Natural killer cell (primary cell): ENCODE results near the gene RNF151. TPM values are rescaled to one million over a fixed set of nuclear protein-coding genes. Genes with fewer than 3 reads are reported as not detected.
"Not testable (repeated sequence)": the region's sequence is repeated elsewhere in the genome, so short reads cannot be mapped to it uniquely, and the experiment has no call there.

Experiments
- ATAC-seq, 3 donors: fragments of 150-1000 bp in 2 of 3; fragments of 200-7000 bp in 1 of 3; cut with Tn5 transposase; 1 replicate in 1 of 3; 2 replicates in 2 of 3; pipeline ENCODE4 v1.10.0; 2021; ENCODE audit warnings: mild to moderate bottlenecking in 2 of 3, moderate library complexity in 2 of 3
- DNase-seq, 2 donors: peaks; one replicate each; pipeline versions ENCODE4 v3.0.0 to v3.0.0-alpha.2; 2013 to 2021; ENCODE audit warnings: mixed read lengths in 1 of 2
- H3K27ac ChIP-seq: one replicate; pipeline ENCODE4 v1.5.1; 2013; ENCODE audit warnings: mild to moderate bottlenecking, low read length
- H3K27me3 ChIP-seq: one replicate; pipeline ENCODE4 v1.6.1; 2013; ENCODE audit warnings: low read length; ENCODE audit not compliant: control insufficient read depth, insufficient read depth
- H3K36me3 ChIP-seq: one replicate; pipeline ENCODE4 v1.6.1; 2013; ENCODE audit warnings: low read length; ENCODE audit not compliant: control insufficient read depth, insufficient read depth
- H3K4me1 ChIP-seq: one replicate; pipeline ENCODE4 v1.6.1; 2013; ENCODE audit warnings: low read length; ENCODE audit not compliant: control insufficient read depth, insufficient read depth
- H3K4me3 ChIP-seq: one replicate; pipeline ENCODE4 v1.5.1; 2013; ENCODE audit warnings: low read length
- H3K9me3 ChIP-seq: one replicate; pipeline ENCODE4 v1.6.1; 2013; ENCODE audit warnings: low read length; ENCODE audit not compliant: control insufficient read depth, insufficient read depth
- H3K27ac Mint-ChIP-seq, 2 donors: one replicate each; pipeline ENCODE4 v1.8.0; 2022; ENCODE audit warnings: mild to moderate bottlenecking in 2 of 2, mixed read lengths in 2 of 2, moderate library complexity in 1 of 2
- H3K27me3 Mint-ChIP-seq, 2 donors: one replicate each; pipeline ENCODE4 v1.8.0; 2022; ENCODE audit warnings: low read depth in 2 of 2, mixed read lengths in 2 of 2
- H3K36me3 Mint-ChIP-seq: one replicate; pipeline ENCODE4 v1.8.0; 2022; ENCODE audit warnings: mixed read lengths
- H3K4me1 Mint-ChIP-seq, 2 donors: one replicate each; pipeline ENCODE4 v1.8.0; 2022; ENCODE audit warnings: mixed read lengths in 2 of 2
- H3K4me3 Mint-ChIP-seq: one replicate; pipeline ENCODE4 v1.8.0; 2022; ENCODE audit warnings: mild to moderate bottlenecking, moderate library complexity, mixed read lengths
- H3K9me3 Mint-ChIP-seq, 2 donors: one replicate each; pipeline ENCODE4 v1.8.0; 2022; ENCODE audit warnings: mixed read lengths in 2 of 2
- CTCF ChIP-seq: fragments of 200-600 bp; IDR thresholded peaks from one replicate; pipeline ENCODE4 v1.8.0; 2022; ENCODE audit warnings: antibody characterized with exemption
- WGBS: methylation state at CpG from one replicate; pipeline ENCODE4 v1.1.7; 2013; ENCODE audit warnings: missing lambda C conversion rate; ENCODE audit not compliant: insufficient coverage; 5-methylcytosine and 5-hydroxymethylcytosine counted together
- intact Hi-C: fragments of 100-400 bp; cut with micrococcal nuclease; formaldehyde crosslinking; loops from one replicate; pipeline ENCODE4 v1.14.2; 2022
- total RNA-seq, 4 donors: library from RNA; stranded (reverse); fragments of 120-200 nt in 1 of 4; gene quantifications; one replicate each; pipeline versions ENCODE4 v1.2.3 to v1.2.4, GENCODE V29; 2013 to 2022

Gene RNF151
- total RNA-seq, 3 donors from 2014 or later (not counting 1 experiment from before 2014, with no cell fraction given), result not detected

GRCh38 chr16:1918351-1919326 lies 48.0 kb upstream of the RNF151 start, which contains the start of gene HS3ST6:
TSS of gene HS3ST6 (minus strand) at chr16:1918415. CDS start at chr16:1918323, 92 bp downstream.
- no peak for ATAC-seq

GRCh38 chr16:1919327-1919998 lies 47.2 kb upstream of the RNF151 start:
- peaks cover 40 to 52% of the 10 kb centered on the region in 2 donors for H3K27me3 Mint-ChIP-seq
- H3K27ac Mint-ChIP-seq, result no peak overlapping the region
- intact Hi-C loops, result no loop called here

More at GRCh38 chr16:1918351-1919326, 48.0 kb upstream of the RNF151 start, which contains the start of gene HS3ST6:
- Histone ChIP-seq H3K4me3 (no peak within 1 kb of the TSS), H3K36me3 (no peaks in the 10 kb centered on the region), H3K27ac (no peak within 1 kb of the TSS), H3K9me3 (no peaks in the 10 kb centered on the region), H3K27me3 (peaks cover 31% of the 10 kb centered on the region), H3K4me1 (peaks cover 2% of the 10 kb centered on the region)
- Mint-ChIP-seq H3K36me3 (no peaks in the 10 kb centered on the region), H3K4me3 (no peak within 1 kb of the TSS), H3K4me1 (no peaks in the 10 kb centered on the region), H3K9me3 (no peaks in the 10 kb centered on the region), H3K27me3 (peaks cover 40 to 51% of the 10 kb centered on the region in 2 donors), H3K27ac (no peak within 1 kb of the TSS)
- TF ChIP-seq CTCF, result no peak
- DNase-seq, result no peak
- intact Hi-C loops, result no loop called here
- WGBS, result 8% methylated on average over 66 of the region's 71 CpGs

GRCh38 chr16:1920122-1920521 lies 46.5 kb upstream of the RNF151 start:
- H3K36me3 Mint-ChIP-seq, H3K36me3 ChIP-seq, H3K4me1 ChIP-seq, H3K4me3 Mint-ChIP-seq, DNase-seq, ATAC-seq, H3K9me3 ChIP-seq, H3K9me3 Mint-ChIP-seq, H3K4me1 Mint-ChIP-seq, H3K27ac Mint-ChIP-seq, H3K4me3 ChIP-seq, H3K27ac ChIP-seq: not testable (repeated sequence)
- WGBS, result 66% methylated on average over 21 of the region's 21 CpGs
- H3K27me3 Mint-ChIP-seq, result peaks cover 44 to 50% of the 10 kb centered on the region in 2 donors
- intact Hi-C loops, result loop anchor here (10.0 kb wide), 1 partner anchor 145 kb away; the partner anchor contains the start of genes EME2, MRPS34 and NME3
- peaks cover 31% of the 10 kb centered on the region for H3K27me3 ChIP-seq

More at GRCh38 chr16:1919327-1919998, 47.2 kb upstream of the RNF151 start:
- 36% methylated on average over 30 of the region's 30 CpGs for WGBS
- Histone ChIP-seq H3K36me3 (no peaks in the 10 kb centered on the region), H3K9me3 (no peaks in the 10 kb centered on the region), H3K4me3 (no peak overlapping the region), H3K27me3 (peaks cover 31% of the 10 kb centered on the region), H3K4me1 (peaks cover 3% of the 10 kb centered on the region), H3K27ac (no peak overlapping the region)
- Mint-ChIP-seq H3K4me1 (no peaks in the 10 kb centered on the region), H3K9me3 (no peaks in the 10 kb centered on the region), H3K36me3 (no peaks in the 10 kb centered on the region), H3K4me3 (no peak overlapping the region)
- DNase-seq (no peak), ATAC-seq (no peak)
- TF ChIP-seq CTCF, result no peak
